ENCODE results near the gene IFNB1. TPM values are rescaled to one million over a fixed set of nuclear protein-coding genes. Genes with fewer than 3 reads are reported as not detected.
A peak's percentile ranks its signal among the peaks of the same experiment; 100 is the strongest.

IFNB1 gene
- total and polyA plus RNA-seq, 3 donors from 2014 or later = not detected

DNA sequence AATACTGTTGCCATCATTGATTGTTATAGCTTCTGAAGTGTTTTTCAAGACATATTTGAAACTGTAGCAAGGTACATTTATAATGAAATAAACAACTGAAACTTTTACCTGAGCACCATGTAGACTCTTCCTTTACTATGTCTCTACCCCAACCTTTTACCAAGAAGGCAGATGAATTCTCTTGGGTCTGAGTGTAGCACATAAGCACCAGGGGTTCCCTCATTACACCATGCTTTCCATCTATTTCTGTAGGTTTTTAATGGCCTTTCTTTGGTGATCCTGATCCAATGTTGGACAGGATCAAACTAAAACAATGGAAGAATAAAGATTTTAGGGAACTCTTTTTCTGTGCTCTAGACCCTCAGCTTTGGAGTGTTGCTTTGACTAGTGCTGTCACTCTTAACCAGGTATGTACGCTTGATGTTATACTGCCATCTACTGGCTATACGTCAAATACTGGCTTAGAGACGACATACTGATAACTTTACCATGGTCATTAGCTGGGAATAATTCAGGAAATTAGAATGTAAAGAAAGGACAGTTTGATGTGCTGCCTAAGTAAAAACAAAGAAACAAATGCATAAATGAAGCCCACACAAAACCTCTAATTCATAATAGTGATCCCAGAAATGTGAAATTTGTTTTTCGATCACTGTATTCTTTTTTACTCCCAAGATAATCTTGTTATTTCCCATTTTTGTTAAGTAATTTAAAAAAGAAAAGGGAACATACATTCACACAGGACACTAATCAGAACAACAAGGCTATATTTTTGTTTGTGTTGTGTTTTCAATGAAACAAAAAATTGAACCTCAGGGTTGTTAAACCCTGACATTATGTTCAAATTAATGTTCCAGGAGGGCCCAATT lies 33.2 kb upstream of the IFNB1 start:
- TF ChIP-seq POLR2A (IDR thresholded peaks at IDR 0.05) = no peak
- TF ChIP-seq, protein P1, sequence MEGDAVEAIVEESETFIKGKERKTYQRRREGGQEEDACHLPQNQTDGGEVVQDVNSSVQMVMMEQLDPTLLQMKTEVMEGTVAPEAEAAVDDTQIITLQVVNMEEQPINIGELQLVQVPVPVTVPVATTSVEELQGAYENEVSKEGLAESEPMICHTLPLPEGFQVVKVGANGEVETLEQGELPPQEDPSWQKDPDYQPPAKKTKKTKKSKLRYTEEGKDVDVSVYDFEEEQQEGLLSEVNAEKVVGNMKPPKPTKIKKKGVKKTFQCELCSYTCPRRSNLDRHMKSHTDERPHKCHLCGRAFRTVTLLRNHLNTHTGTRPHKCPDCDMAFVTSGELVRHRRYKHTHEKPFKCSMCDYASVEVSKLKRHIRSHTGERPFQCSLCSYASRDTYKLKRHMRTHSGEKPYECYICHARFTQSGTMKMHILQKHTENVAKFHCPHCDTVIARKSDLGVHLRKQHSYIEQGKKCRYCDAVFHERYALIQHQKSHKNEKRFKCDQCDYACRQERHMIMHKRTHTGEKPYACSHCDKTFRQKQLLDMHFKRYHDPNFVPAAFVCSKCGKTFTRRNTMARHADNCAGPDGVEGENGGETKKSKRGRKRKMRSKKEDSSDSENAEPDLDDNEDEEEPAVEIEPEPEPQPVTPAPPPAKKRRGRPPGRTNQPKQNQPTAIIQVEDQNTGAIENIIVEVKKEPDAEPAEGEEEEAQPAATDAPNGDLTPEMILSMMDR (IDR thresholded peaks at IDR 0.05) = peak; percentile 59 to 80 (median 61)
- H3K4me1 ChIP-seq = no peaks in the 10 kb centered on the region
- no peak overlapping the region for H3K4me3 ChIP-seq
- intact Hi-C loops (cut with DNase I; ENCODE audit: low total_unique reads) = no loop called here
- H3K9me3 ChIP-seq = no peaks in the 10 kb centered on the region
- H3K36me3 ChIP-seq (ENCODE audit: low read depth, missing control alignments) = no peaks in the 10 kb centered on the region
- no peak overlapping the region for H3K27ac ChIP-seq
- H3K27me3 ChIP-seq = no peaks in the 10 kb centered on the region
- DNase-seq = no peak
- 38 to 42% methylated on average over 4 of the region's 4 CpGs for WGBS, 2 donors

DNA sequence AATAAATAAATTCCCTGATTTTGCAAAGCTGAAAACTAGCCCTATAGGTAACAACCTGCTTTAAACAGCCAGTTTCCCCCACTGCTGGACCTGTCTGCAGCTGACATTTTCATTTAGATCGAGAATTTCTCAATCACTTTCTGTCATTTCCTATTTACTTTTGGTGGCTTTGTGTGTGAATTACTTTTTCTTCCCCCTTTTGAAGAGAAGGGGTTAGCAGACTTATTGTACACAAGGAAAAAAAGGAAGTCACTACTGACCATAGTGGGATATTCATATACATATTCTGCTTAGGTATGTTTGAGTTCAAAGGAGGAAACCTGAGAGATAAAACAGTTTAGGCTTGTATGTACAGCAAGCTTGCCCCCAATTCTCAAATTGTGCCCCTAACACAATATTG lies 27.0 kb upstream of the IFNB1 start:
- H3K9me3 ChIP-seq = no peaks in the 10 kb centered on the region
- no peak overlapping the region for H3K27ac ChIP-seq
- no peaks in the 10 kb centered on the region for H3K36me3 ChIP-seq (ENCODE audit: low read depth, missing control alignments)
- WGBS, 2 donors = 72% methylated on average over 1 of the region's 1 CpG
- TF ChIP-seq, protein P1 (IDR thresholded peaks at IDR 0.05) = no peak
- TF ChIP-seq POLR2A (IDR thresholded peaks at IDR 0.05) = no peak
- H3K4me1 ChIP-seq = no peaks in the 10 kb centered on the region
- no peak overlapping the region for H3K4me3 ChIP-seq
- no peaks in the 10 kb centered on the region for H3K27me3 ChIP-seq
- DNase-seq = no peak
- intact Hi-C loops (cut with DNase I; ENCODE audit: low total_unique reads) = no loop called here

DNA sequence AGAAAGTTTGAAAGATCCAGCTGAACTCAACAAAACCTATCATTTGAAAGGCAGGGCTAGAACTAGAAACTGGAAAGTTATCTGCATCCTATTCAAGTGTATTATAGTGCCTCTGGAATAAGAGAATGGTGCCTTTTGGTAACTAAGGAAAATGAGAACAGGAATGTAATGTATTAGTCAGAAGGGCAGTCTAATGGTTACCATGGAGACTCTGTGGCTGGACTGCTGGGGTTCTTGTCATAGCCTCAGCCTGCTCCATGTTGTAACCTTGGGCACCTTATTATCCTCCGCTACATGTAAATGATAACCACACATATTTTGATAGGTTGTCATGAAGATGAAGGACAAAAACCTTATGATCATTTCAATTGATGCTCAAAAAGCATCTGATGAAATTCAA lies 24.6 kb upstream of the IFNB1 start:
- H3K4me3 ChIP-seq = no peak overlapping the region
- intact Hi-C loops (cut with DNase I; ENCODE audit: low total_unique reads) = no loop called here
- DNase-seq = no peak

DNA sequence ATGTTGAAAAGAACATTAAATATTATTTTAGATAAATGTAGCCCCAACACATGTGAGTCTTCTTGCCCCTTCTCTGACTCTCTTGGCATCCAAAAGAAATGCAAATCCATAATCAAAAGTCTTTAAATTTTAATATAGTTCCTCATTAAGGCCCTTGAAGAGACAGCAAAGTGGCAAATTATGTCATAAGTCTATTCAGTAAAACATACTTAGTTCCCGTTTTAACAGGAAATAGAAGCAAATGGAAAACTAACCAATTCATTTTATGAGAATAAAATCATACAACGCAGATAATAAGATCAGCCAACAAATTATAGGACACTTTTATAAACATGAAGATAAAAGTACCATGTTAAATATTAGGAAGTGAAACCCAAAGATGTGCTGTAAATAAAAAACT lies 20.1 kb upstream of the IFNB1 start:
- 85 to 86% methylated on average over 2 of the region's 2 CpGs for WGBS, 2 donors
- Histone ChIP-seq H3K27ac (no peak overlapping the region), H3K9me3 (no peaks in the 10 kb centered on the region), H3K36me3 (ENCODE audit: low read depth, missing control alignments) (no peaks in the 10 kb centered on the region), H3K27me3 (no peaks in the 10 kb centered on the region), H3K4me1 (no peaks in the 10 kb centered on the region), H3K4me3 (no peak overlapping the region)
- intact Hi-C loops (cut with DNase I; ENCODE audit: low total_unique reads) = no loop called here
- DNase-seq = no peak
- TF ChIP-seq, protein P1 (IDR thresholded peaks at IDR 0.05) = no peak
- no peak for TF ChIP-seq POLR2A (IDR thresholded peaks at IDR 0.05)

More for the DNA sequence above, 24.6 kb upstream of the IFNB1 start:
- no peaks in the 10 kb centered on the region for H3K9me3 ChIP-seq
- no peak for TF ChIP-seq POLR2A (IDR thresholded peaks at IDR 0.05)
- TF ChIP-seq, protein P1 (IDR thresholded peaks at IDR 0.05) = no peak
- no peaks in the 10 kb centered on the region for H3K36me3 ChIP-seq (ENCODE audit: low read depth, missing control alignments)
- no peaks in the 10 kb centered on the region for H3K27me3 ChIP-seq
- no peaks in the 10 kb centered on the region for H3K4me1 ChIP-seq
- H3K27ac ChIP-seq = no peak overlapping the region
- 88 to 100% methylated on average over 1 of the region's 1 CpG for WGBS, 2 donors

DNA sequence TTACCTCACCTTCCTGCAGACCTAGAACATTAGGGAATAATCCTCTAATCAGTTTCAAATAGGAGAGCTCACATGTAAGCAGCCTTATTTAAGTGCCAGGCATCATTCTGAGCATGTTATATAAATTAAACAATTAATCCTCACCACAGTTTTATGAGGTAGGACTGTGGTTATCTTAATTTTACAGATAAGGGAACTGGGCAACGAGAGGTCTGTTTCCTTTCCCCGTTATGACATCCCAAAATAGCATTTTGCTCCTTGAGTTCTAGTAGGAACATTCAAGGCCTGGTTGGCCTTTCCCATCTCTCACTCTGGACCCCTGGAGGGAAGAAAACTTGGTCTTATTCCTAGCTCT lies 19.1 kb upstream of the IFNB1 start:
- no peak for DNase-seq
- 32 to 39% methylated on average over 2 of the region's 2 CpGs for WGBS, 2 donors
- Histone ChIP-seq H3K36me3 (ENCODE audit: low read depth, missing control alignments) (no peaks in the 10 kb centered on the region), H3K27ac (no peak overlapping the region), H3K4me3 (no peak overlapping the region), H3K9me3 (no peaks in the 10 kb centered on the region), H3K4me1 (no peaks in the 10 kb centered on the region), H3K27me3 (no peaks in the 10 kb centered on the region)
- TF ChIP-seq, protein P1 (IDR thresholded peaks at IDR 0.05) = no peak
- TF ChIP-seq POLR2A (IDR thresholded peaks at IDR 0.05) = no peak
- intact Hi-C loops (cut with DNase I; ENCODE audit: low total_unique reads) = no loop called here

Measured in testis (tissue), 3 donors.